ENCODE results near the gene MTM1. TPM values are rescaled to one million over a fixed set of nuclear protein-coding genes. Genes with fewer than 3 reads are reported as not detected.

The MTM1 gene
- total and polyA plus RNA-seq, 9 of the 15 experiments (the other 6 are each of a cell fraction or from before 2014, with no cell fraction given), result 5.6 to 13.3 (median 9.5) TPM

- DNase-seq (ENCODE audit: extremely low read depth in 1 of 4, low spot score in 3 of 4), result no peak
- in situ Hi-C loops (cut with MboI), result no loop called here
These were observed 2.9 kb upstream of the MTM1 start for GRCh38 chrX:150565551-150565950.

GRCh38 chrX:150566734-150567182 lies 1.7 kb upstream of the MTM1 start:
- 54% methylated on average over 2 of the region's 3 CpGs for WGBS (ENCODE audit: insufficient coverage, low coverage, missing lambda C conversion rate)
- CTCF ChIA-PET (ENCODE audit: low intra/inter-chr PET ratio), result no interaction called here
- H4K20me1 ChIP-seq (replicated peaks; ENCODE audit: control insufficient read depth, insufficient read depth, low read length), result no peaks in the 10 kb centered on the region
- no peaks in the 10 kb centered on the region for H3K9me3 ChIP-seq (replicated peaks; ENCODE audit: control insufficient read depth, insufficient read depth, low read depth, low read length)
- H3K36me3 ChIP-seq (ENCODE audit: control insufficient read depth, insufficient read depth, low read length), result no peaks in the 10 kb centered on the region
- H2AFZ ChIP-seq (ENCODE audit: low read depth, low read length), result no peak overlapping the region
- POLR2A ChIA-PET, result interaction anchor here (1.3 kb wide), 1 partner anchor 9 kb away, joined by 4 read pairs; no protein-coding TSS in a partner anchor
- no peak for DNase-seq (ENCODE audit: extremely low read depth in 1 of 4, low spot score in 3 of 4)
- no peaks in the 10 kb centered on the region for H3K9me1 ChIP-seq (ENCODE audit: control insufficient read depth, insufficient read depth, low read length)
- no peak overlapping the region for H3K4me2 ChIP-seq (ENCODE audit: insufficient read depth, low read length)
- ATAC-seq, result no peak
- H3K27ac ChIP-seq (ENCODE audit: extremely low read depth, low read depth, low read length), result no peak overlapping the region
- H3K9ac ChIP-seq (ENCODE audit: insufficient read depth in 1 of 2, low read depth in 2 of 2, low read length in 2 of 2), result no peak overlapping the region
- H3K4me1 ChIP-seq (replicated peaks in 1 of 2; ENCODE audit: control insufficient read depth in 2 of 2, insufficient read depth in 2 of 2, low read length in 2 of 2), result peaks cover 6 to 20% of the 10 kb centered on the region in 2 experiments
- peaks cover 0 to 7% of the 10 kb centered on the region in 2 experiments; a peak in 2 of 5 replicates for H3K27me3 ChIP-seq (ENCODE audit: control insufficient read depth in 2 of 2, insufficient read depth in 2 of 2, low read length in 2 of 2)
- BruUV-seq (replicated peaks), result no TSS peak
- no peak overlapping the region for H3K4me3 ChIP-seq
- no peak for FAIRE-seq
- intact Hi-C loops (cut with micrococcal nuclease), result no loop called here
- peaks cover 16% of the 10 kb centered on the region for H3K79me2 ChIP-seq (ENCODE audit: control insufficient read depth, insufficient read depth, low read length)
- in situ Hi-C loops (cut with MboI), result no loop called here
- TF ChIP-seq ZHX1 (conservative IDR thresholded peaks at IDR 0.05; ENCODE audit: low read length), result no peak
- TF ChIP-seq ZNF77 (CRISPR knock-in tag; IDR thresholded peaks at IDR 0.05), result no peak
- no peak for TF ChIP-seq PTBP1 (IDR thresholded peaks at IDR 0.05; ENCODE audit: low read depth, low read length)
- TF ChIP-seq THRAP3 (IDR thresholded peaks at IDR 0.05; ENCODE audit: borderline replicate concordance), result no peak
- no peak for TF ChIP-seq BACH1 (tag; IDR thresholded peaks at IDR 0.05)
- no peak for TF ChIP-seq ZBTB9 (CRISPR knock-in tag; IDR thresholded peaks at IDR 0.05)
- TF ChIP-seq STAG1 (CRISPR knock-in tag; IDR thresholded peaks at IDR 0.05; ENCODE audit: borderline replicate concordance), result no peak
- no peak for TF ChIP-seq ZBTB5 (IDR thresholded peaks at IDR 0.05)
- TF ChIP-seq NBN (IDR thresholded peaks at IDR 0.05; ENCODE audit: low read depth), result no peak

More at GRCh38 chrX:150565551-150565950, 2.9 kb upstream of the MTM1 start:
- H4K20me1 ChIP-seq (replicated peaks; ENCODE audit: control insufficient read depth, insufficient read depth, low read length), result no peaks in the 10 kb centered on the region
- H3K79me2 ChIP-seq (ENCODE audit: control insufficient read depth, insufficient read depth, low read length), result peaks cover 9% of the 10 kb centered on the region
- 23% methylated on average over 4 of the region's 5 CpGs for WGBS (ENCODE audit: insufficient coverage, low coverage, missing lambda C conversion rate)
- FAIRE-seq, result no peak
- H3K4me3 ChIP-seq, result no peak overlapping the region
- ChIA-PET CTCF (ENCODE audit: low intra/inter-chr PET ratio) (no interaction called here), POLR2A (interaction anchor here (1.3 kb wide), 1 partner anchor 8 kb away, joined by 4 read pairs; no protein-coding TSS in a partner anchor)
- no peak overlapping the region for H3K27ac ChIP-seq (ENCODE audit: extremely low read depth, low read depth, low read length)
- H3K27me3 ChIP-seq (ENCODE audit: control insufficient read depth in 2 of 2, insufficient read depth in 2 of 2, low read length in 2 of 2), result peaks cover 0 to 7% of the 10 kb centered on the region in 2 experiments; a peak in 3 of 5 replicates
- no peak overlapping the region for H3K9ac ChIP-seq (ENCODE audit: insufficient read depth in 1 of 2, low read depth in 2 of 2, low read length in 2 of 2)
- H3K9me3 ChIP-seq (replicated peaks; ENCODE audit: control insufficient read depth, insufficient read depth, low read depth, low read length), result no peaks in the 10 kb centered on the region
- TF ChIP-seq ETV1 (tag; conservative IDR thresholded peaks at IDR 0.05; ENCODE audit: low read depth) (no peak), ZEB2 (IDR thresholded peaks at IDR 0.05) (no peak)
- no peak overlapping the region for H3K4me2 ChIP-seq (ENCODE audit: insufficient read depth, low read length)
- no peaks in the 10 kb centered on the region for H3K36me3 ChIP-seq (ENCODE audit: control insufficient read depth, insufficient read depth, low read length)
- peaks cover 6 to 8% of the 10 kb centered on the region in 2 experiments; a peak in 4 of 5 replicates for H3K4me1 ChIP-seq (replicated peaks in 1 of 2; ENCODE audit: control insufficient read depth in 2 of 2, insufficient read depth in 2 of 2, low read length in 2 of 2)
- no TSS peak for BruUV-seq (replicated peaks)
- H2AFZ ChIP-seq (ENCODE audit: low read depth, low read length), result no peak overlapping the region
- intact Hi-C loops (cut with micrococcal nuclease), result no loop called here
- ATAC-seq, result no peak
- no peaks in the 10 kb centered on the region for H3K9me1 ChIP-seq (ENCODE audit: control insufficient read depth, insufficient read depth, low read length)
